Measurements from ENCODE around the gene PITRM1. TPM values are rescaled to one million over a fixed set of nuclear protein-coding genes. Genes with fewer than 3 reads are reported as not detected.

The PITRM1 gene
- total RNA-seq, 2 experiments from 2014 or later, result 34.6 to 40.3 TPM

DNA sequence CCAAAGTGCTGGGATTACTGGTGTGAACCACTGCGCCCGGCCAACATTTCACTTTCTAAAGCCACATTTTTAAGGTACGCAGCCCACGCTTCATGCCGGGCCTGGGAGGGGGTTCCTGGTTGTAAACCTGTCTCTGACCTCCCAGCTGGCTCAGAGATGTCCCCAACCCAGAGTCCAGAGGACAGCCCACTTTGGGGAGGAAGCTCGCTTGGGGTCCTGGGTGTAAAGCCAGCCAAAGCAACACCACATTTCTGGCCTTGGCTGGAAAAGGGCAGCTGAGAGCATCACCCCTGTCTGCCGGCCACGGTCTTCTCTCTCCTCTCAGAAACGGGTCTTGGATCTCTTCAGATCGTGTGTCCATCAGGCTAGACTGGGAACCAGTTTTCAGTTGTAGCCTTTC is 23.9 kb upstream of the PITRM1 start:
- no peaks in the 10 kb centered on the region for H3K9me2 ChIP-seq (ENCODE audit: insufficient read depth, low read length)
- no peak overlapping the region for H3K27ac ChIP-seq (ENCODE audit: low read depth, low read length, poor library complexity, severe bottlenecking)
- H3K4me3 ChIP-seq (ENCODE audit: low read depth, low read length, poor library complexity, severe bottlenecking), result no peak overlapping the region
- no peak for DNase-seq (ENCODE audit: low spot score)
- no peak overlapping the region for H2AFZ ChIP-seq (ENCODE audit: low read length)
- H3K36me3 ChIP-seq (ENCODE audit: insufficient read depth, low read length), result no peaks in the 10 kb centered on the region
- H3K4me2 ChIP-seq (ENCODE audit: low read length), result no peak overlapping the region
- no peaks in the 10 kb centered on the region for H3K9me3 ChIP-seq (ENCODE audit: low read length)
- ChIA-PET POLR2A (no interaction called here), CTCF (ENCODE audit: unreplicated experiment) (no interaction called here)
- intact Hi-C loops (cut with micrococcal nuclease; ENCODE audit: unreplicated experiment), result no loop called here
- H3K4me1 ChIP-seq (ENCODE audit: insufficient read depth, low read length, poor library complexity, severe bottlenecking), result no peaks in the 10 kb centered on the region
- H3K79me2 ChIP-seq (ENCODE audit: insufficient read depth, low read depth, low read length), result no peaks in the 10 kb centered on the region
- TF ChIP-seq EZH2phosphoT487 (IDR thresholded peaks at IDR 0.05; ENCODE audit: borderline replicate concordance, low read depth, low read length), result no peak
- TF ChIP-seq, protein P1, sequence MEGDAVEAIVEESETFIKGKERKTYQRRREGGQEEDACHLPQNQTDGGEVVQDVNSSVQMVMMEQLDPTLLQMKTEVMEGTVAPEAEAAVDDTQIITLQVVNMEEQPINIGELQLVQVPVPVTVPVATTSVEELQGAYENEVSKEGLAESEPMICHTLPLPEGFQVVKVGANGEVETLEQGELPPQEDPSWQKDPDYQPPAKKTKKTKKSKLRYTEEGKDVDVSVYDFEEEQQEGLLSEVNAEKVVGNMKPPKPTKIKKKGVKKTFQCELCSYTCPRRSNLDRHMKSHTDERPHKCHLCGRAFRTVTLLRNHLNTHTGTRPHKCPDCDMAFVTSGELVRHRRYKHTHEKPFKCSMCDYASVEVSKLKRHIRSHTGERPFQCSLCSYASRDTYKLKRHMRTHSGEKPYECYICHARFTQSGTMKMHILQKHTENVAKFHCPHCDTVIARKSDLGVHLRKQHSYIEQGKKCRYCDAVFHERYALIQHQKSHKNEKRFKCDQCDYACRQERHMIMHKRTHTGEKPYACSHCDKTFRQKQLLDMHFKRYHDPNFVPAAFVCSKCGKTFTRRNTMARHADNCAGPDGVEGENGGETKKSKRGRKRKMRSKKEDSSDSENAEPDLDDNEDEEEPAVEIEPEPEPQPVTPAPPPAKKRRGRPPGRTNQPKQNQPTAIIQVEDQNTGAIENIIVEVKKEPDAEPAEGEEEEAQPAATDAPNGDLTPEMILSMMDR (conservative IDR thresholded peaks at IDR 0.05; ENCODE audit: low read length), result no peak
- H4K20me1 ChIP-seq (ENCODE audit: insufficient read depth, low read length), result no peaks in the 10 kb centered on the region
- BruUV-seq (replicated peaks), result no TSS peak

DNA sequence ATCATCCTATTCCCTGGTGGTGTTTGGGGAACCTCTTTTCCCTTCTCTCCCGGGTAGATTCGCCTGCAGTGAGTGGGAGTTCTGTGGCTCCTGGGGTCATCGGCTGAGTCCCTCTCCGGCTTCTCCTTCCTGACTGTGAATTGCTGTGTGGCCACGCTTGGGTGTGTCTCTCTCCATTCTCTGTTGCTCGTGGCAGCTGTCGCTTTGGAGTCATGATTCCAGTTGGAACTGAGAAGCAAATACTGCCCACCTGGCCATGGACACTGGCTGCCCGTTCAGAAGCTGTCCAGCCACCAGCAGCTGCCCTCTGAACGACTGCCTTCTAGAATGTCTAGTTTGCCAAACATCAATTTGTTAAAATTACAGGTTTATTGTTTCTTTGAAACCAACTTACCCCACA is 23.1 kb upstream of the PITRM1 start:
- CTCF ChIA-PET (ENCODE audit: unreplicated experiment), result no interaction called here
- POLR2A ChIA-PET, result interaction anchor here (0.6 kb wide), 2 partner anchors 150 to 467 kb away, joined by 3 to 8 read pairs; no protein-coding TSS in a partner anchor
- no peaks in the 10 kb centered on the region for H3K4me1 ChIP-seq (ENCODE audit: insufficient read depth, low read length, poor library complexity, severe bottlenecking)
- no peaks in the 10 kb centered on the region for H3K9me2 ChIP-seq (ENCODE audit: insufficient read depth, low read length)
- H2AFZ ChIP-seq (ENCODE audit: low read length), result no peak overlapping the region
- no peaks in the 10 kb centered on the region for H3K9me3 ChIP-seq (ENCODE audit: low read length)
- H3K36me3 ChIP-seq (ENCODE audit: insufficient read depth, low read length), result no peaks in the 10 kb centered on the region
- intact Hi-C loops (cut with micrococcal nuclease; ENCODE audit: unreplicated experiment), result no loop called here
- DNase-seq (ENCODE audit: low spot score), result no peak
- no TSS peak for BruUV-seq (replicated peaks)
- no peak overlapping the region for H3K27ac ChIP-seq (ENCODE audit: low read depth, low read length, poor library complexity, severe bottlenecking)
- H3K79me2 ChIP-seq (ENCODE audit: insufficient read depth, low read depth, low read length), result no peaks in the 10 kb centered on the region
- H3K4me2 ChIP-seq (ENCODE audit: low read length), result no peak overlapping the region
- H4K20me1 ChIP-seq (ENCODE audit: insufficient read depth, low read length), result no peaks in the 10 kb centered on the region
- TF ChIP-seq EZH2phosphoT487 (IDR thresholded peaks at IDR 0.05; ENCODE audit: borderline replicate concordance, low read depth, low read length), result no peak
- TF ChIP-seq, protein P1 (conservative IDR thresholded peaks at IDR 0.05; ENCODE audit: low read length), result no peak
- H3K4me3 ChIP-seq (ENCODE audit: low read depth, low read length, poor library complexity, severe bottlenecking), result no peak overlapping the region

DNA sequence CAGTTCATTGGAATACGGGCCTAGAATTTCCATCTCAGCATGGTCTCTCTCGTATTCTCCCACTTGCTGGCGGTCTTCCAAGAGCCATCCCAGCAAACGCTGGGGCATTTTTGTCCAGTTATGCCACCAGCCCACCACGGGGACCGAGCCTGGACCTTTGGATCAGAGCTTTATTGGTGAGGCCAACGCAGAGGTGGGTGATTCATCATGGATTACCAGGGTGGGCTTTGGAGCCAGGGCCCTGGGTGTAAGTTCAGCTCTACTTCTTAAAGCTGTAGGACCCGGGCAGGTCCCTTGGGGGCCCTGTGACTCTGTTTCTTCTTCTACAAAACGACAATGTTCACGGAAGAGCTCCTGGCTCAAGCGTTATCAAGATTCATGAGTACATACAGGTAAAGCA is 22.7 kb upstream of the PITRM1 start:
- H3K27ac ChIP-seq (ENCODE audit: low read depth, low read length, poor library complexity, severe bottlenecking), result no peak overlapping the region
- ChIA-PET POLR2A (interaction anchor here (0.6 kb wide), 3 partner anchors 149 to 842 kb away, joined by 3 to 8 read pairs (median 3); no protein-coding TSS in a partner anchor), CTCF (ENCODE audit: unreplicated experiment) (no interaction called here)
- no peak overlapping the region for H3K4me3 ChIP-seq (ENCODE audit: low read depth, low read length, poor library complexity, severe bottlenecking)
- BruUV-seq (replicated peaks), result no TSS peak
- H3K4me1 ChIP-seq (ENCODE audit: insufficient read depth, low read length, poor library complexity, severe bottlenecking), result no peaks in the 10 kb centered on the region
- no peak overlapping the region for H2AFZ ChIP-seq (ENCODE audit: low read length)
- H3K4me2 ChIP-seq (ENCODE audit: low read length), result no peak overlapping the region
- no peaks in the 10 kb centered on the region for H3K36me3 ChIP-seq (ENCODE audit: insufficient read depth, low read length)
- TF ChIP-seq, protein P1 (conservative IDR thresholded peaks at IDR 0.05; ENCODE audit: low read length), result no peak
- H3K9me2 ChIP-seq (ENCODE audit: insufficient read depth, low read length), result no peaks in the 10 kb centered on the region
- no peak for DNase-seq (ENCODE audit: low spot score)
- no peaks in the 10 kb centered on the region for H4K20me1 ChIP-seq (ENCODE audit: insufficient read depth, low read length)
- intact Hi-C loops (cut with micrococcal nuclease; ENCODE audit: unreplicated experiment), result no loop called here
- no peaks in the 10 kb centered on the region for H3K9me3 ChIP-seq (ENCODE audit: low read length)
- H3K79me2 ChIP-seq (ENCODE audit: insufficient read depth, low read depth, low read length), result no peaks in the 10 kb centered on the region
